HepG2 (cell line): ENCODE data around the gene PPIL6. TPM values are rescaled to one million over a fixed set of nuclear protein-coding genes. Genes with fewer than 3 reads are reported as not detected.

Experiments
- ATAC-seq: fragments of 200-7000 bp; cut with Tn5 transposase; 3 replicates; pipeline ENCODE4 v1.9.1; 2020; ENCODE audit warnings: mild to moderate bottlenecking, moderate library complexity
- BruUV-seq: library from RNA; stranded (reverse); fragments of 400-500 nt; replicated peaks from 2 replicates; lab custom pipeline; 2021; lab: Mats Ljungman, UMichigan
- CTCF ChIA-PET: fragments of 300-600 bp; formaldehyde crosslinking; extraction: SDS; loops from one replicate; lab custom pipeline; 2021; ENCODE audit warnings: low total read pairs, inconsistent platforms, low intra/inter-chr PET ratio; lab: Yijun Ruan, JAX
- POLR2A ChIA-PET: fragments of 350-600 bp; sonication (Branson Sonifier 250); formaldehyde crosslinking; loops from one replicate; lab custom pipeline; 2020; ENCODE audit warnings: antibody characterized with exemption, inconsistent platforms; lab: Yijun Ruan, JAX
- DNase-seq: peaks from one replicate; pipeline ENCODE4 v3.0.0-alpha.2; 2015; ENCODE audit warnings: low spot score
- FAIRE-seq: peaks from 3 replicates; lab custom pipeline; 2011; peaks lifted over from hg19 to GRCh38; lab: Jason Lieb, UNC
- H2AFZ ChIP-seq: one replicate; pipeline ENCODE4 v1.6.1; 2011; ENCODE audit warnings: low read length, inconsistent platforms
- H3K27ac ChIP-seq: fragments of 300-600 bp; 3 replicates; pipeline ENCODE4 v1.8.0; 2011; ENCODE audit warnings: mixed run types, mild to moderate bottlenecking, mixed read lengths, low read length, inconsistent platforms; ENCODE audit not compliant: insufficient read depth; ENCODE audit errors: extremely low read length
- H3K27me3 ChIP-seq, 2 experiments: fragments of 200-600 bp in 1 of 2; 2 replicates in 1 of 2; 3 replicates in 1 of 2; pipeline versions ENCODE4 v1.6.0 to v1.8.0; 2011; ENCODE audit warnings: low read length in 2 of 2, mild to moderate bottlenecking in 2 of 2, moderate library complexity in 2 of 2, inconsistent platforms in 1 of 2; ENCODE audit not compliant: insufficient read depth in 2 of 2, control insufficient read depth in 1 of 2
- H3K36me3 ChIP-seq, 2 experiments: fragments of 200-600 bp in 1 of 2; replicated peaks in 1 of 2; 2 replicates in 1 of 2; 3 replicates in 1 of 2; pipeline versions ENCODE4 v1.5.1 to v1.8.0; 2011; ENCODE audit warnings: low read length in 2 of 2, inconsistent platforms in 1 of 2; ENCODE audit not compliant: insufficient read depth in 2 of 2, control insufficient read depth in 1 of 2
- H3K4me1 ChIP-seq: 2 replicates; pipeline ENCODE4 v1.5.1; 2012; ENCODE audit warnings: low read length, inconsistent platforms; ENCODE audit not compliant: insufficient read depth
- H3K4me2 ChIP-seq: 2 replicates; pipeline ENCODE4 v1.6.0; 2011; ENCODE audit warnings: low read depth, low read length, inconsistent platforms
- H3K4me3 ChIP-seq, 3 experiments: fragments of 200-600 bp in 1 of 3; sonication (generic), shearing (Covaris generic) in 1 of 3; replicated peaks in 1 of 3; 2 replicates each; pipeline ENCODE4 v1.5.1; 2011 to 2016; ENCODE audit warnings: low read length in 3 of 3, inconsistent platforms in 2 of 3, low read depth in 2 of 3, mild to moderate bottlenecking in 2 of 3, control low read depth in 1 of 3, mixed read lengths in 1 of 3; ENCODE audit not compliant: insufficient read depth in 1 of 3
- H3K79me2 ChIP-seq: one replicate; pipeline ENCODE4 v1.6.1; 2011; ENCODE audit warnings: low read length, inconsistent platforms; ENCODE audit not compliant: insufficient read depth
- H3K9ac ChIP-seq: 2 replicates; pipeline ENCODE4 v1.6.0; 2011; ENCODE audit warnings: mild to moderate bottlenecking, low read depth, low read length, inconsistent platforms; ENCODE audit not compliant: insufficient read depth
- H3K9me3 ChIP-seq: 2 replicates; pipeline ENCODE4 v1.5.1; 2012; ENCODE audit warnings: mild to moderate bottlenecking, low read length
- H4K20me1 ChIP-seq: 2 replicates; pipeline ENCODE4 v1.6.0; 2011; ENCODE audit warnings: inconsistent platforms, mild to moderate bottlenecking, low read length, moderate library complexity; ENCODE audit not compliant: insufficient read depth
- GMEB1 ChIP-seq: sonication (generic); formaldehyde crosslinking; IDR thresholded peaks from 2 replicates; pipeline ENCODE4 v1.5.1; 2020; ENCODE audit warnings: missing genetic modification reagents, mild to moderate bottlenecking, borderline replicate concordance
- STAG1 ChIP-seq: sonication (generic); formaldehyde crosslinking; IDR thresholded peaks from 2 replicates; pipeline ENCODE4 v1.4.0; 2020; ENCODE audit warnings: missing genetic modification reagents
- TARDBP ChIP-seq: sonication (generic); formaldehyde crosslinking; IDR thresholded peaks from 2 replicates; pipeline ENCODE4 v1.8.0; 2022; ENCODE audit warnings: mild to moderate bottlenecking, missing genetic modification reagents
- THAP8 ChIP-seq: sonication (generic); formaldehyde crosslinking; IDR thresholded peaks from 2 replicates; pipeline ENCODE4 v1.5.1; 2020; ENCODE audit warnings: missing genetic modification reagents, mild to moderate bottlenecking, borderline replicate concordance
- ZNF569 ChIP-seq: sonication (generic); formaldehyde crosslinking; IDR thresholded peaks from 2 replicates; pipeline ENCODE4 v1.5.0; 2020; ENCODE audit warnings: mild to moderate bottlenecking, missing genetic modification reagents, moderate library complexity, borderline replicate concordance
- WGBS: methylation state at CpG from one replicate; pipeline ENCODE4 v1.1.6; 2017; ENCODE audit warnings: low lambda C conversion rate; 5-methylcytosine and 5-hydroxymethylcytosine counted together
- in situ Hi-C: cut with HindIII; loops from 2 replicates; pipeline ENCODE4 v1.10.0; 2017; ENCODE audit warnings: low pct_unique_long_range_greater_than_20kb; ENCODE audit not compliant: extremely low pct_ligation_motif_present
- intact Hi-C: fragments of 100-400 bp; cut with micrococcal nuclease; formaldehyde crosslinking; loops from one replicate; pipeline ENCODE4 v1.10.0; 2022; ENCODE audit not compliant: unreplicated experiment
- polyA plus RNA-seq, 8 experiments: library from polyadenylated mRNA; depleted of rRNA in 3 of 8; stranded (reverse) in 7 of 8; unstranded in 1 of 8; fragments of >200 nt; fragmentation: Illumina TruSeq in 4 of 8; extraction: Trizol in 4 of 8; gene quantifications; 2 replicates each; pipeline versions ENCODE4 v1.2.1 to v1.2.3, GENCODE V29; 2011 to 2016; ENCODE audit warnings: low read depth in 4 of 8, missing spikeins in 1 of 8, mixed read lengths in 1 of 8; ENCODE audit not compliant: insufficient read depth in 1 of 8
- total RNA-seq, 5 experiments: library from RNA; depleted of rRNA; stranded (reverse); fragments of >200 nt; fragmentation: Illumina TruSeq; extraction: Trizol; gene quantifications; 2 replicates each; pipeline ENCODE4 v1.2.3, GENCODE V29; 2016; ENCODE audit warnings: low read depth in 1 of 5
- TF ChIP-seq, protein P1 (sequence below): sonication (generic); formaldehyde crosslinking; IDR thresholded peaks from 2 replicates; pipeline ENCODE4 v1.9.0; 2021; ENCODE audit warnings: missing genetic modification reagents, borderline replicate concordance

The PPIL6 gene
- total and polyA plus RNA-seq, 2 of the 13 experiments (the other 11 are each of a cell fraction or from before 2014, with no cell fraction given) = 0.22 to 0.46 TPM

DNA sequence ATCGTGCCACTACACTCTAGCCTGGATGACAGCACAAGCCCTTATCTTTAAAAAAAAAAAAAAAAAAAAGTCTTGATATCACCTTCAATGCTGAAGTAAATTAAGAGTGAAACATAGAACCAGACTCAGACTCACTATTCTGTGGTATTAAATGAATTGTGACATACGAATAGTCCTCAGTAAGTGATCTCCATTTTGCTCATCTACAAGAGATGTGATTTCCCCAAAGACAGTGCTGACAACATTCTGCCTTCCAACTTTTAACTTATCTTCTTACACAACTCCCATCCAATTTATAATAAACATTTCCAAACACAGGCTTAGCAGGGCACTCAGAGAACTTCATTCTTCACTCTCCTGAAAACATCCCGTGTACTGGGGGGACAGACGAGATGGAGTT lies 34.6 kb upstream of the PPIL6 start:
- in situ Hi-C loops = no loop called here
- POLR2A ChIA-PET = no interaction called here
- Histone ChIP-seq H3K4me2 (no peak overlapping the region), H3K79me2 (peaks cover 12% of the 10 kb centered on the region), H2AFZ (no peak overlapping the region), H3K27me3 (no peaks in the 10 kb centered on the region), H3K27ac (no peak overlapping the region), H4K20me1 (no peaks in the 10 kb centered on the region), H3K4me1 (peaks cover 37% of the 10 kb centered on the region), H3K9ac (no peak overlapping the region), H3K36me3 (peaks cover 18 to 45% of the 10 kb centered on the region in 2 experiments; a peak in 4 of 5 replicates), H3K4me3 (no peak overlapping the region), H3K9me3 (no peaks in the 10 kb centered on the region)
- no peak for TF ChIP-seq THAP8
- no peak for TF ChIP-seq TARDBP
- TF ChIP-seq, protein P1, sequence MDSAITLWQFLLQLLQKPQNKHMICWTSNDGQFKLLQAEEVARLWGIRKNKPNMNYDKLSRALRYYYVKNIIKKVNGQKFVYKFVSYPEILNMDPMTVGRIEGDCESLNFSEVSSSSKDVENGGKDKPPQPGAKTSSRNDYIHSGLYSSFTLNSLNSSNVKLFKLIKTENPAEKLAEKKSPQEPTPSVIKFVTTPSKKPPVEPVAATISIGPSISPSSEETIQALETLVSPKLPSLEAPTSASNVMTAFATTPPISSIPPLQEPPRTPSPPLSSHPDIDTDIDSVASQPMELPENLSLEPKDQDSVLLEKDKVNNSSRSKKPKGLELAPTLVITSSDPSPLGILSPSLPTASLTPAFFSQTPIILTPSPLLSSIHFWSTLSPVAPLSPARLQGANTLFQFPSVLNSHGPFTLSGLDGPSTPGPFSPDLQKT (CRISPR knock-in tag) = no peak
- no peak for ATAC-seq
- no peak for DNase-seq
- intact Hi-C loops = no loop called here
- BruUV-seq = no TSS peak
- WGBS = 96% methylated on average over 4 of the region's 4 CpGs
- CTCF ChIA-PET = no interaction called here
- no peak for FAIRE-seq

DNA sequence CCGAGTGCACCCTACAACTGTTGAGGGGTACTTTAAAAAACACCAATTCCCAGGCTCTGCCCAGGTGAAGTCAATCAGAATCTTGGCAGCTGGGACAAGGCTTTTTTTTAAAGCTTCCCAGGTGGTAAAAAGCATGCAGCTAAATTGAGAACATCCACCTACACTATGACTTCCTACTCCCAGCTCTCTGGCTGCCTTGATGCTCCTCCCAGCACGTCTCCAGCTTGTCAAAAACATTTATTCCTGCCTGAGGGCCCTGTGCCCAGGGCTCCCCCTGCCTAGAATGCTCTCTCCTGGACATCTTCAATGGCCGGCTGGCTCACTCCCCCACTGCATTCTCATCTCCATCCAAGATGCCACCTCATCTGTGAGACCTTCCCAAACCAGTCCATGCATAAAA lies 32.7 kb upstream of the PPIL6 start:
- FAIRE-seq (no peak), ATAC-seq (no peak), DNase-seq (no peak)
- Histone ChIP-seq H3K9me3 (no peaks in the 10 kb centered on the region), H3K36me3 (peaks cover 20 to 55% of the 10 kb centered on the region in 2 experiments; a peak in 4 of 5 replicates), H3K4me3 (no peak overlapping the region), H3K27me3 (no peaks in the 10 kb centered on the region), H3K9ac (no peak overlapping the region), H2AFZ (no peak overlapping the region), H3K4me2 (no peak overlapping the region), H3K4me1 (peaks cover 19% of the 10 kb centered on the region), H3K79me2 (peaks cover 8% of the 10 kb centered on the region), H4K20me1 (no peaks in the 10 kb centered on the region), H3K27ac (no peak overlapping the region)
- WGBS = 100% methylated on average over 3 of the region's 3 CpGs
- no peak for TF ChIP-seq GMEB1 (CRISPR knock-in tag)
- TF ChIP-seq ZNF569 (CRISPR knock-in tag) = no peak
- TF ChIP-seq STAG1 (CRISPR knock-in tag) = no peak
- intact Hi-C loops (no loop called here), in situ Hi-C loops (no loop called here)
- POLR2A ChIA-PET = no interaction called here
- no TSS peak for BruUV-seq
- CTCF ChIA-PET = no interaction called here
